ENCODE measurements around the gene KCNN2. TPM values are rescaled to one million over a fixed set of nuclear protein-coding genes. Genes with fewer than 3 reads are reported as not detected.
"Not testable (repeated sequence)": the region's sequence is repeated elsewhere in the genome, so short reads cannot be mapped to it uniquely, and the experiment has no call there.

KCNN2 gene
- total and polyA plus RNA-seq, 4 donors, result 0.09 to 4.6 (median 3.0) TPM

DNA sequence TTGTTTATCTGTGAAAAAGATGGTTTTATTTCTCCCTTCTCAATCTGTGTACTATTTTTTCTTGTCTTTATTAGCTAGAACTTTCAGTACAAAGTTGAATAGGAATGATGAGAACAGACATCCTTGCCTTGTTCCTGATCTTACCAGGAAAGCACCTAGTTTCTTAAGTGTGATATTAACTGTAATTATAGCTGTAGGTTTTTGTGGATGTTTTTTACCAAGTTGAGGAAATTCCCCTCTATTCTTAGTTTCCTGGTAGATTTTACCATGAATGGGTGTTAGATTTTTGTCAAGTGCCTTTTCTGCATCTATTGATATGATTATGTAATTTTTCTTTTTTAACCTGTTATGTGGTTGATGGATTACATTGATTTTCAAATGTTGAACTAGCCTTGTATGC, 68.7 kb downstream of the KCNN2 start:
- H3K27me3 ChIP-seq (ENCODE audit: control insufficient read depth in 4 of 4, insufficient read depth in 4 of 4, low read length in 3 of 4), result no peaks in the 10 kb centered on the region
- H3K4me1 ChIP-seq (ENCODE audit: control insufficient read depth in 4 of 4, insufficient read depth in 4 of 4, low read length in 3 of 4), result no peaks in the 10 kb centered on the region
- H3K9ac ChIP-seq (ENCODE audit: low read depth in 1 of 2, low read length in 2 of 2), result no peak overlapping the region
- no peak for TF ChIP-seq JUND (IDR thresholded peaks at IDR 0.05)
- TF ChIP-seq TAF1 (conservative IDR thresholded peaks at IDR 0.05), result no peak
- no peak for TF ChIP-seq RAD21 (IDR thresholded peaks at IDR 0.05)
- TF ChIP-seq HNF4G (IDR thresholded peaks at IDR 0.05), result no peak
- TF ChIP-seq HNF4A (conservative IDR thresholded peaks at IDR 0.05), result no peak
- TF ChIP-seq, protein P1, sequence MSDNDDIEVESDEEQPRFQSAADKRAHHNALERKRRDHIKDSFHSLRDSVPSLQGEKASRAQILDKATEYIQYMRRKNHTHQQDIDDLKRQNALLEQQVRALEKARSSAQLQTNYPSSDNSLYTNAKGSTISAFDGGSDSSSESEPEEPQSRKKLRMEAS (IDR thresholded peaks at IDR 0.05), result no peak
- TF ChIP-seq, protein P2, sequence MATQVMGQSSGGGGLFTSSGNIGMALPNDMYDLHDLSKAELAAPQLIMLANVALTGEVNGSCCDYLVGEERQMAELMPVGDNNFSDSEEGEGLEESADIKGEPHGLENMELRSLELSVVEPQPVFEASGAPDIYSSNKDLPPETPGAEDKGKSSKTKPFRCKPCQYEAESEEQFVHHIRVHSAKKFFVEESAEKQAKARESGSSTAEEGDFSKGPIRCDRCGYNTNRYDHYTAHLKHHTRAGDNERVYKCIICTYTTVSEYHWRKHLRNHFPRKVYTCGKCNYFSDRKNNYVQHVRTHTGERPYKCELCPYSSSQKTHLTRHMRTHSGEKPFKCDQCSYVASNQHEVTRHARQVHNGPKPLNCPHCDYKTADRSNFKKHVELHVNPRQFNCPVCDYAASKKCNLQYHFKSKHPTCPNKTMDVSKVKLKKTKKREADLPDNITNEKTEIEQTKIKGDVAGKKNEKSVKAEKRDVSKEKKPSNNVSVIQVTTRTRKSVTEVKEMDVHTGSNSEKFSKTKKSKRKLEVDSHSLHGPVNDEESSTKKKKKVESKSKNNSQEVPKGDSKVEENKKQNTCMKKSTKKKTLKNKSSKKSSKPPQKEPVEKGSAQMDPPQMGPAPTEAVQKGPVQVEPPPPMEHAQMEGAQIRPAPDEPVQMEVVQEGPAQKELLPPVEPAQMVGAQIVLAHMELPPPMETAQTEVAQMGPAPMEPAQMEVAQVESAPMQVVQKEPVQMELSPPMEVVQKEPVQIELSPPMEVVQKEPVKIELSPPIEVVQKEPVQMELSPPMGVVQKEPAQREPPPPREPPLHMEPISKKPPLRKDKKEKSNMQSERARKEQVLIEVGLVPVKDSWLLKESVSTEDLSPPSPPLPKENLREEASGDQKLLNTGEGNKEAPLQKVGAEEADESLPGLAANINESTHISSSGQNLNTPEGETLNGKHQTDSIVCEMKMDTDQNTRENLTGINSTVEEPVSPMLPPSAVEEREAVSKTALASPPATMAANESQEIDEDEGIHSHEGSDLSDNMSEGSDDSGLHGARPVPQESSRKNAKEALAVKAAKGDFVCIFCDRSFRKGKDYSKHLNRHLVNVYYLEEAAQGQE (IDR thresholded peaks at IDR 0.05), result no peak
- no peak for TF ChIP-seq NR2F2 (IDR thresholded peaks at IDR 0.05)
- TF ChIP-seq YY1 (IDR thresholded peaks at IDR 0.05), result no peak
- TF ChIP-seq GABPA (IDR thresholded peaks at IDR 0.05 in 1 of 2, conservative IDR thresholded peaks at IDR 0.05 in 1 of 2), result no peak
- TF ChIP-seq, protein P3, sequence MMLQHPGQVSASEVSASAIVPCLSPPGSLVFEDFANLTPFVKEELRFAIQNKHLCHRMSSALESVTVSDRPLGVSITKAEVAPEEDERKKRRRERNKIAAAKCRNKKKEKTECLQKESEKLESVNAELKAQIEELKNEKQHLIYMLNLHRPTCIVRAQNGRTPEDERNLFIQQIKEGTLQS (IDR thresholded peaks at IDR 0.05), result no peak
- TF ChIP-seq SP1 (IDR thresholded peaks at IDR 0.05), result no peak
- no peak overlapping the region for H3K27ac ChIP-seq (ENCODE audit: low read depth in 1 of 2, low read length in 2 of 2)
- H3K36me3 ChIP-seq (ENCODE audit: control insufficient read depth in 4 of 4, insufficient read depth in 3 of 4, low read depth in 1 of 4, low read length in 3 of 4), result no peaks in the 10 kb centered on the region
- no peaks in the 10 kb centered on the region for H3K9me3 ChIP-seq (ENCODE audit: control insufficient read depth in 4 of 4, low read length in 3 of 4)
- no peak overlapping the region for H3K4me3 ChIP-seq (ENCODE audit: low read depth in 1 of 3, low read length in 3 of 3)
- no peak for DNase-seq (ENCODE audit: low spot score)

DNA sequence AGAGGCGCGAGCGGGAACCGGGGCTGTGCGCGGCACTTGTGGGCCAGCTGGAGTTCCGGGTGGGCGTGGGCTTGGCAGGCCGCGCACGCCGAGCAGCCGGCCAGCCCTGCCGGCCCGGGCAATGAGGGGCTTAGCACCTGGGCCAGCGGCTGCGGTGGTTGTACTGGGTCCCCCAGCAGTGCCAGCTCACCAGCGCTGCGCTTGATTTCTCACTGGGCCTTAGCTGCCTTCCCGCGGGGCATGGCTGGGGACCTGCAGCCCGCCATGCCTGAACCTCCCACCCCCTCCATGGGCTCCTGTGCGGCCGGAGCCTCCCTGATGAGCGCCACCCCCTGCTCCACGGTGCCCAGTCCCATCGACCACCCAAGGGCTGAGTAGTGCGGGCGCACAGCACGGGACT, 70.8 kb downstream of the KCNN2 start:
- H3K4me1 ChIP-seq (ENCODE audit: control insufficient read depth in 4 of 4, insufficient read depth in 4 of 4, low read length in 3 of 4); H3K36me3 ChIP-seq (ENCODE audit: control insufficient read depth in 4 of 4, insufficient read depth in 3 of 4, low read depth in 1 of 4, low read length in 3 of 4); H3K4me3 ChIP-seq (ENCODE audit: low read depth in 1 of 3, low read length in 3 of 3); H3K9me3 ChIP-seq (ENCODE audit: control insufficient read depth in 4 of 4, low read length in 3 of 4); H3K27ac ChIP-seq (ENCODE audit: low read depth in 1 of 2, low read length in 2 of 2); DNase-seq (ENCODE audit: low spot score); H3K9ac ChIP-seq (ENCODE audit: low read depth in 1 of 2, low read length in 2 of 2); H3K27me3 ChIP-seq (ENCODE audit: control insufficient read depth in 4 of 4, insufficient read depth in 4 of 4, low read length in 3 of 4): not testable (repeated sequence)
- 97% methylated on average over 30 of the region's 30 CpGs for WGBS

DNA sequence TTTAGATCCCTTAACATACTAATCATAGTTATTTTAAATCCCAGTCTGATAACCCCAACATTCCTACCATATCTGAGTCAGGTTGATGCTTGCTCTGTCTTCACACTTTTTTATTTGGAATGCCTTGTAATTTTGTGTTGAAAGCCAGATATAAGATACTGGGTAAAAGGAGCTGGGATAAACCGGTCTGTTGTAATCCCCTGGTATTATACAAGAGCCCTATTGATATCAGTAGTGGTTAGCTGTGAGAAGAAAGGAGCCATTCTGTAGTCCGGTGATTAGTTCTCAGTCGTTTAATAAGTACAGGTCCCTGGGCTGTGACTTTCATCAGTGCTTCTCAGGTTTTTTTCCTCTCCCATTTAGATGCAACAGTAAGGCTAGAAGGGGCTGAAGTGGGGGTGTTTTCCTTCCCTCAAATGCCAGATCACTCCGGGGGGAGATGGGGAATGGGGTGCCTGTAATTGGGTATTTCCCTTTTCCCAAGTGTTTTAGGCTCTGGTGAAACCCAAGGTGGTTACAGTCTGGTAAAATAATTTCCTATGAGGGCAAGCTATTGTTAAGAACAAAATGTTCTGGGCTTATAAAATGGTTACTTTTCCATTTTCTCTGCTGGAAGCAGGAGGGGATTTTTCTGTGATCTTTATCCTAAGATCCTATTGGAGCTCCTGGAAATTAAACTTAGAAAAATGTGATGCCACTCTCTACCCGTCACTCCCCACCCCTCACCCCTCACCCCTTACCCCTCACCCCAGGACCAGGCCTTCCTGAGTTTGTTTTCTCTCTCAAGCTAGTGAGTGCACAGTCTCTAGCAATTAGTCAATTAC, 72.7 kb downstream of the KCNN2 start:
- no peak overlapping the region for H3K4me3 ChIP-seq (ENCODE audit: low read depth in 1 of 3, low read length in 3 of 3)
- no peaks in the 10 kb centered on the region for H3K36me3 ChIP-seq (ENCODE audit: control insufficient read depth in 4 of 4, insufficient read depth in 3 of 4, low read depth in 1 of 4, low read length in 3 of 4)
- H3K27ac ChIP-seq (ENCODE audit: low read depth in 1 of 2, low read length in 2 of 2), result no peak overlapping the region
- no peak for DNase-seq (ENCODE audit: low spot score)
- TF ChIP-seq HNF4G (IDR thresholded peaks at IDR 0.05) (no peak), FOXA2 (IDR thresholded peaks at IDR 0.05) (no peak), JUND (IDR thresholded peaks at IDR 0.05) (no peak), SP1 (IDR thresholded peaks at IDR 0.05) (no peak), TAF1 (conservative IDR thresholded peaks at IDR 0.05) (no peak), NR2F2 (IDR thresholded peaks at IDR 0.05) (no peak), RXRA (IDR thresholded peaks at IDR 0.05) (no peak), HNF4A (conservative IDR thresholded peaks at IDR 0.05) (no peak), YY1 (IDR thresholded peaks at IDR 0.05) (no peak)
- TF ChIP-seq, protein P4, sequence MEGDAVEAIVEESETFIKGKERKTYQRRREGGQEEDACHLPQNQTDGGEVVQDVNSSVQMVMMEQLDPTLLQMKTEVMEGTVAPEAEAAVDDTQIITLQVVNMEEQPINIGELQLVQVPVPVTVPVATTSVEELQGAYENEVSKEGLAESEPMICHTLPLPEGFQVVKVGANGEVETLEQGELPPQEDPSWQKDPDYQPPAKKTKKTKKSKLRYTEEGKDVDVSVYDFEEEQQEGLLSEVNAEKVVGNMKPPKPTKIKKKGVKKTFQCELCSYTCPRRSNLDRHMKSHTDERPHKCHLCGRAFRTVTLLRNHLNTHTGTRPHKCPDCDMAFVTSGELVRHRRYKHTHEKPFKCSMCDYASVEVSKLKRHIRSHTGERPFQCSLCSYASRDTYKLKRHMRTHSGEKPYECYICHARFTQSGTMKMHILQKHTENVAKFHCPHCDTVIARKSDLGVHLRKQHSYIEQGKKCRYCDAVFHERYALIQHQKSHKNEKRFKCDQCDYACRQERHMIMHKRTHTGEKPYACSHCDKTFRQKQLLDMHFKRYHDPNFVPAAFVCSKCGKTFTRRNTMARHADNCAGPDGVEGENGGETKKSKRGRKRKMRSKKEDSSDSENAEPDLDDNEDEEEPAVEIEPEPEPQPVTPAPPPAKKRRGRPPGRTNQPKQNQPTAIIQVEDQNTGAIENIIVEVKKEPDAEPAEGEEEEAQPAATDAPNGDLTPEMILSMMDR (IDR thresholded peaks at IDR 0.05; ENCODE audit: low read depth, low read length, missing input control), result no peak
- TF ChIP-seq, protein P5, sequence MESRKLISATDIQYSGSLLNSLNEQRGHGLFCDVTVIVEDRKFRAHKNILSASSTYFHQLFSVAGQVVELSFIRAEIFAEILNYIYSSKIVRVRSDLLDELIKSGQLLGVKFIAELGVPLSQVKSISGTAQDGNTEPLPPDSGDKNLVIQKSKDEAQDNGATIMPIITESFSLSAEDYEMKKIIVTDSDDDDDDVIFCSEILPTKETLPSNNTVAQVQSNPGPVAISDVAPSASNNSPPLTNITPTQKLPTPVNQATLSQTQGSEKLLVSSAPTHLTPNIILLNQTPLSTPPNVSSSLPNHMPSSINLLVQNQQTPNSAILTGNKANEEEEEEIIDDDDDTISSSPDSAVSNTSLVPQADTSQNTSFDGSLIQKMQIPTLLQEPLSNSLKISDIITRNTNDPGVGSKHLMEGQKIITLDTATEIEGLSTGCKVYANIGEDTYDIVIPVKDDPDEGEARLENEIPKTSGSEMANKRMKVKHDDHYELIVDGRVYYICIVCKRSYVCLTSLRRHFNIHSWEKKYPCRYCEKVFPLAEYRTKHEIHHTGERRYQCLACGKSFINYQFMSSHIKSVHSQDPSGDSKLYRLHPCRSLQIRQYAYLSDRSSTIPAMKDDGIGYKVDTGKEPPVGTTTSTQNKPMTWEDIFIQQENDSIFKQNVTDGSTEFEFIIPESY (IDR thresholded peaks at IDR 0.05), result no peak
- TF ChIP-seq, protein P1 (IDR thresholded peaks at IDR 0.05), result no peak
- peaks cover 0 to 2% (median 0%) of the 10 kb centered on the region in 4 donors for H3K4me1 ChIP-seq (ENCODE audit: control insufficient read depth in 4 of 4, insufficient read depth in 4 of 4, low read length in 3 of 4)
- H3K9me3 ChIP-seq (ENCODE audit: control insufficient read depth in 4 of 4, low read length in 3 of 4), result no peaks in the 10 kb centered on the region
- no peaks in the 10 kb centered on the region for H3K27me3 ChIP-seq (ENCODE audit: control insufficient read depth in 4 of 4, insufficient read depth in 4 of 4, low read length in 3 of 4)
- WGBS, result 72% methylated on average over 5 of the region's 5 CpGs
- no peak overlapping the region for H3K9ac ChIP-seq (ENCODE audit: low read depth in 1 of 2, low read length in 2 of 2)
